Natural killer cell (primary cell): ENCODE measurements around the gene MAGIX. TPM values are rescaled to one million over a fixed set of nuclear protein-coding genes. Genes with fewer than 3 reads are reported as not detected.

Source experiments
- ATAC-seq, 3 donors: fragments of 150-1000 bp in 2 of 3; fragments of 200-7000 bp in 1 of 3; cut with Tn5 transposase; 1 replicate in 1 of 3; 2 replicates in 2 of 3; pipeline ENCODE4 v1.10.0; 2021; ENCODE audit warnings: mild to moderate bottlenecking in 2 of 3, moderate library complexity in 2 of 3
- DNase-seq, 2 donors: peaks; one replicate each; pipeline versions ENCODE4 v3.0.0 to v3.0.0-alpha.2; 2013 to 2021; ENCODE audit warnings: mixed read lengths in 1 of 2
- H3K27ac ChIP-seq: one replicate; pipeline ENCODE4 v1.5.1; 2013; ENCODE audit warnings: mild to moderate bottlenecking, low read length
- H3K27me3 ChIP-seq: one replicate; pipeline ENCODE4 v1.6.1; 2013; ENCODE audit warnings: low read length; ENCODE audit not compliant: control insufficient read depth, insufficient read depth
- H3K36me3 ChIP-seq: one replicate; pipeline ENCODE4 v1.6.1; 2013; ENCODE audit warnings: low read length; ENCODE audit not compliant: control insufficient read depth, insufficient read depth
- H3K4me1 ChIP-seq: one replicate; pipeline ENCODE4 v1.6.1; 2013; ENCODE audit warnings: low read length; ENCODE audit not compliant: control insufficient read depth, insufficient read depth
- H3K4me3 ChIP-seq: one replicate; pipeline ENCODE4 v1.5.1; 2013; ENCODE audit warnings: low read length
- H3K9me3 ChIP-seq: one replicate; pipeline ENCODE4 v1.6.1; 2013; ENCODE audit warnings: low read length; ENCODE audit not compliant: control insufficient read depth, insufficient read depth
- H3K27ac Mint-ChIP-seq, 2 donors: one replicate each; pipeline ENCODE4 v1.8.0; 2022; ENCODE audit warnings: mild to moderate bottlenecking in 2 of 2, mixed read lengths in 2 of 2, moderate library complexity in 1 of 2
- H3K27me3 Mint-ChIP-seq, 2 donors: one replicate each; pipeline ENCODE4 v1.8.0; 2022; ENCODE audit warnings: low read depth in 2 of 2, mixed read lengths in 2 of 2
- H3K36me3 Mint-ChIP-seq: one replicate; pipeline ENCODE4 v1.8.0; 2022; ENCODE audit warnings: mixed read lengths
- H3K4me1 Mint-ChIP-seq, 2 donors: one replicate each; pipeline ENCODE4 v1.8.0; 2022; ENCODE audit warnings: mixed read lengths in 2 of 2
- H3K4me3 Mint-ChIP-seq: one replicate; pipeline ENCODE4 v1.8.0; 2022; ENCODE audit warnings: mild to moderate bottlenecking, moderate library complexity, mixed read lengths
- H3K9me3 Mint-ChIP-seq, 2 donors: one replicate each; pipeline ENCODE4 v1.8.0; 2022; ENCODE audit warnings: mixed read lengths in 2 of 2
- CTCF ChIP-seq: fragments of 200-600 bp; IDR thresholded peaks from one replicate; pipeline ENCODE4 v1.8.0; 2022; ENCODE audit warnings: antibody characterized with exemption
- WGBS: methylation state at CpG from one replicate; pipeline ENCODE4 v1.1.7; 2013; ENCODE audit warnings: missing lambda C conversion rate; ENCODE audit not compliant: insufficient coverage; 5-methylcytosine and 5-hydroxymethylcytosine counted together
- intact Hi-C: fragments of 100-400 bp; cut with micrococcal nuclease; formaldehyde crosslinking; loops from one replicate; pipeline ENCODE4 v1.14.2; 2022
- total RNA-seq, 4 donors: library from RNA; stranded (reverse); fragments of 120-200 nt in 1 of 4; gene quantifications; one replicate each; pipeline versions ENCODE4 v1.2.3 to v1.2.4, GENCODE V29; 2013 to 2022

MAGIX gene
- total RNA-seq, 3 donors from 2014 or later (not counting 1 experiment from before 2014, with no cell fraction given) = 1.00 to 1.7 (median 1.2) TPM

- Histone ChIP-seq H3K27me3 (no peaks in the 10 kb centered on the region), H3K36me3 (no peaks in the 10 kb centered on the region)
- no peaks in the 10 kb centered on the region for H3K27me3 Mint-ChIP-seq
Observed at GRCh38 chrX:49153467-49153866, 9.1 kb upstream of the MAGIX start.

GRCh38 chrX:49155243-49155899 is 7.2 kb upstream of the MAGIX start:
- Mint-ChIP-seq H3K4me1 (peaks cover 15 to 22% of the 10 kb centered on the region in 2 donors), H3K27ac (peak overlapping the region; percentile 83 to 96), H3K36me3 (no peaks in the 10 kb centered on the region), H3K9me3 (no peaks in the 10 kb centered on the region), H3K4me3 (peak overlapping the region; percentile 90), H3K27me3 (no peaks in the 10 kb centered on the region)
- peak overlapping the region; percentile 85 for H3K27ac ChIP-seq
- H3K9me3 ChIP-seq = no peaks in the 10 kb centered on the region
- peak in 1 of 2 donors; percentile 69 for DNase-seq
- peak overlapping the region; percentile 57 for H3K4me3 ChIP-seq
- ATAC-seq = no peak
- 3% methylated on average over 13 of the region's 18 CpGs for WGBS
- peaks cover 15% of the 10 kb centered on the region for H3K4me1 ChIP-seq
- no peaks in the 10 kb centered on the region for H3K27me3 ChIP-seq
- TF ChIP-seq CTCF = no peak
- intact Hi-C loops = no loop called here
- H3K36me3 ChIP-seq = no peaks in the 10 kb centered on the region

More at GRCh38 chrX:49153467-49153866, 9.1 kb upstream of the MAGIX start:
- H3K4me1 Mint-ChIP-seq = peaks cover 15 to 22% of the 10 kb centered on the region in 2 donors
- no peak overlapping the region for H3K27ac Mint-ChIP-seq
- Histone ChIP-seq H3K4me1 (peaks cover 15% of the 10 kb centered on the region), H3K9me3 (no peaks in the 10 kb centered on the region), H3K4me3 (no peak overlapping the region), H3K27ac (no peak overlapping the region)
- WGBS = no CpG with 5 or more reads among the region's 1 CpG
- DNase-seq = no peak
- no peak for ATAC-seq
- H3K4me3 Mint-ChIP-seq = no peak overlapping the region
- no peaks in the 10 kb centered on the region for H3K36me3 Mint-ChIP-seq
- no peaks in the 10 kb centered on the region for H3K9me3 Mint-ChIP-seq
- no peak for TF ChIP-seq CTCF
- intact Hi-C loops = no loop called here

GRCh38 chrX:49155900-49156837 is 6.4 kb upstream of the MAGIX start:
- 1% methylated on average over 60 of the region's 65 CpGs for WGBS
- peak overlapping the region; percentile 57 for H3K4me3 ChIP-seq
- no peaks in the 10 kb centered on the region for H3K27me3 ChIP-seq
- Mint-ChIP-seq H3K4me3 (peak overlapping the region; percentile 90), H3K4me1 (peaks cover 15 to 22% of the 10 kb centered on the region in 2 donors), H3K9me3 (no peaks in the 10 kb centered on the region), H3K27me3 (no peaks in the 10 kb centered on the region), H3K27ac (peak overlapping the region; percentile 83 to 96), H3K36me3 (no peaks in the 10 kb centered on the region)
- intact Hi-C loops = no loop called here
- DNase-seq (peak; percentile 82 to 91), ATAC-seq (peak; percentile 93 to 98 (median 95))
- peak; percentile 53 for TF ChIP-seq CTCF
- no peaks in the 10 kb centered on the region for H3K9me3 ChIP-seq
- H3K4me1 ChIP-seq = peaks cover 15% of the 10 kb centered on the region
- peak overlapping the region; percentile 85 for H3K27ac ChIP-seq
- H3K36me3 ChIP-seq = no peaks in the 10 kb centered on the region
